T-helper 2 cell (primary cell): ENCODE results near the gene CXXC5.
"Not testable (repeated sequence)": the region's sequence is repeated elsewhere in the genome, so short reads cannot be mapped to it uniquely, and the experiment has no call there.

Source experiments
- DNase-seq, 5 experiments: peaks; one replicate each; pipeline versions ENCODE4 v3.0.0 to v3.0.0-alpha.2; 2012 to 2022
- total RNA-seq, 2 donors: gene quantifications; one replicate each; lab custom pipeline; 2026; lab: John Stamatoyannopoulos, UW

Gene CXXC5
- 1.2 to 2.0 reads per million in 2 donors for total RNA-seq

DNA sequence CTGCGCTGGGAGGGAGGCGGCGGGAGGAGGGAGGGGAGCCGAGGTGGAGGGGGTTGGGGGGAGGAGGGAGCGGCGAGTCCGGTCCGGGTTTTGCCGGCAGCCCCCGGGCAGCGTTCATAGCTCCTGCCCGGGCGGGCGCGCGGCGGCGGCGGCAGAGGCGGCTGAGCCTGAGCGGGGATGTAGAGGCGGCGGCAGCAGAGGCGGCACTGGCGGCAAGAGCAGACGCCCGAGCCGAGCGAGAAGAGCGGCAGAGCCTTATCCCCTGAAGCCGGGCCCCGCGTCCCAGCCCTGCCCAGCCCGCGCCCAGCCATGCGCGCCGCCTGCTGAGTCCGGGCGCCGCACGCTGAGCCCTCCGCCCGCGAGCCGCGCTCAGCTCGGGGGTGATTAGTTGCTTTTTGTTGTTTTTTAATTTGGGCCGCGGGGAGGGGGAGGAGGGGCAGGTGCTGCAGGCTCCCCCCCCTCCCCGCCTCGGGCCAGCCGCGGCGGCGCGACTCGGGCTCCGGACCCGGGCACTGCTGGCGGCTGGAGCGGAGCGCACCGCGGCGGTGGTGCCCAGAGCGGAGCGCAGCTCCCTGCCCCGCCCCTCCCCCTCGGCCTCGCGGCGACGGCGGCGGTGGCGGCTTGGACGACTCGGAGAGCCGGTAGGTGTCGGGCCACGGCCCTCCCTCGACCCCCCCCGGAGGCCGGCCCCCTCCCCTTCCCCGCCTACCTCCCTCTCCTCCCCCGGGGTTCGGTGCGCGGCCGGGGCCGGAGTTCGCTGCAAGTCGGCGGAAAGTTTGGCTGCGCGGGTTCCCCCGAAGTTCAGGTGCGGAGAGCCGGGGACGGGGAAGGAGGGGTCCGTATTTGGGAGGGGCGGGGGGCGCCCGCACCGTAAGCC is at the start of gene CXXC5:
CXXC5 (plus strand) TSS at position 145 of the 877 bp plus-strand sequence. CDS start 32,175 bp downstream, outside the sequence.
- DNase-seq = peak in 2 of 5 experiments; percentile 65 to 66

DNA sequence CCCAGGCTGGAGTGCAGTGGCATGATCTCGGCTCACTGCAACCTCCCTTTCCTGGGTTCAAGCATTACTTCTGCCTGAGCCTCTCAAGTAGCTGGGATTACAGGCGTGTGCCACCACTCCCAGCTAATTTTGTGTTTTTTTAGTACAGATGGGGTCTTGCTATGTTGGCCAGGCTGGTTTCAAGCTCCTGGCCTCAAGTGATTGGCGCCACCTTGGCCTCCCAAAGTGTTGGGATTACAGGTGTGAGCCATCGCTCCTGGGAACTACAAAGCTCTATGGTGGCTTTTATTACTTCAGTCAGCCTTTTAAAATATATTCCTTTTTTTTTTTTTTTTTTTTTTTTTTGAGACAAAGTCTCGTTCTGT is 49.6 kb upstream of the CXXC5 start:
- DNase-seq = not testable (repeated sequence)

DNA sequence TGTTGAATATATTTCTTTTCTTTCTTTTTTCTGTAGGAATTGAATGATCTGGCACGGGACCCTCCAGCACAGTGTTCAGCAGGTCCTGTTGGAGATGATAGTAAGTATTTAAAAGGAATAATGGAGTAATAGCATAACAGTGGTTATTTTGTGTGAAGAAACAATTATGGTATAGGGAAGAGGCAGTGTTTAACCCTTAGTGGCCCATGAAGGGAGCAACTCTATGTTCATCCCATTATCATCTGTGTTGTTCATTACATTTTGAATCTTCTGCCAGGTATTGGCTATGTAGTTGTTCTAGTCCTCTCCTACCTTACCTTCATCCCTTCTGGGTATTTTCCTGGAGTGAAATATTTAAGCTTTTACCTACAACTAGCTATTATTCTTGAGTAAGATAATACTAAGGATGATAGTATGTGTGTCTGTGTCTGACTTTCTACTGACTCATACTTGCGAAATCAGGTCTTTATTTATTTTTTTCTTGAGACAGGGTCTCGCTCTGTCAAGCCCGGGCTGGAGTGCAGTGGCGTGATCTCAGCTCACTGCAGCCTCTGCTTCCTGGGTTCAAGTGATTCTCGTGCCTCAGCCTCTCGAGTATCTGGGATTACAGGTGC is 47.7 kb upstream of the CXXC5 start:
- no peak for DNase-seq

DNA sequence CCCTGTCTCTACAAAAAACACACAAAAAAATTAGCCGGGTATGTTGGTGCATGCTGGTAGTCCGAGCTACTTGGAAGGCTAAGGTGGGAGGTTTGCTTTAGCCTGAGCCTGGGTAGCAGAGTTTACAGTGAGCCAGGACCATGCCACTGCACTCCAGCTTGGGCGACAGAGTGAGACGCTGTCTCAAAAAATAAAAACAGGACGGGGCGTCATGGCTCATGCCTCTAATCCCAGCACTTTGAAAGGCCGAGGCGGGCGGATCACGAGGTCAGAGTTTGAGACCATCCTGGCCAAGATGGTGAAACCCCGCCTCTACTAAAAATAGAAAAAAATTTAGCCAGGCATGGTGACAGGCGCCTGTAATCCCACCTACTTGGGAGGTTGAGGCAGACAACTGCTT is 46.7 kb upstream of the CXXC5 start:
- DNase-seq = no peak

DNA sequence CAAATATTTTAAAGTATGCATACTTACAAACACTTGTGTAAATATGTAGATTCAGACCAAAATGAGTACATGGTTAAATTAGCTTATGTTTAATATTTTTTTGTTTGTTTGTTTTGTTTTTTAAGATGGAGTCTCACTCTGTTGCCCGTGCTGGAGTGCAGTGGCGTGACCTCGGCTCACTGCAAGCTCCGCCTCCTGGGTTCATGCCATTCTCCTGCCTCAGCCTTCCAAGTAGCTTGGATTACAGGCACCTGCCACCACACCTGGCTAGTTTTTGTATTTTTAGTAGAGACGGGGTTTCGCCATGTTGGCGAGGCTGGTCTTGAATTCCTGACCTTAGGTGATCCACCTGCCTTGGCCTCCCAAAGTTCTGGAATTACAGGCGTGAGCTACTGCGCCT is 46.2 kb upstream of the CXXC5 start:
- DNase-seq = not testable (repeated sequence)

DNA sequence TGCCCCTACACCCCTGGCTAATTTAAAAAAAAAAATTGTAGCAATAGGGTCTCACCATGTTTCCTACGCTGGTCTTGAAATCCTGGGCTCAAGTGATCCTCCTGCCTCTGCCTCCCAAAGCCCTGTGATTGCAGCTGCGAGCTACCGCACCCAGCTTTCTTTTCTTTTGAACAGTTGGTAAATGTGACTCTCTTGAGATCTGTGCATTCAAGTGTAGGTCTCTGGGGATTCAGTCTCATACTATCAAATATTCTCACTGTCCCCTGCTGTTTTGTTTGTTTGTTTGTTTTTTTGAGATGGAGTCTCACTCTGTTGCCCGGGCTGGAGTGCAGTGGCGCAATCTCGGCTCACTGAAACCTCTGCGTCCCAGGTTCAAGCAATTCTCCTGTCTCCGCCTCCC is 42.3 kb upstream of the CXXC5 start:
- no peak for DNase-seq

DNA sequence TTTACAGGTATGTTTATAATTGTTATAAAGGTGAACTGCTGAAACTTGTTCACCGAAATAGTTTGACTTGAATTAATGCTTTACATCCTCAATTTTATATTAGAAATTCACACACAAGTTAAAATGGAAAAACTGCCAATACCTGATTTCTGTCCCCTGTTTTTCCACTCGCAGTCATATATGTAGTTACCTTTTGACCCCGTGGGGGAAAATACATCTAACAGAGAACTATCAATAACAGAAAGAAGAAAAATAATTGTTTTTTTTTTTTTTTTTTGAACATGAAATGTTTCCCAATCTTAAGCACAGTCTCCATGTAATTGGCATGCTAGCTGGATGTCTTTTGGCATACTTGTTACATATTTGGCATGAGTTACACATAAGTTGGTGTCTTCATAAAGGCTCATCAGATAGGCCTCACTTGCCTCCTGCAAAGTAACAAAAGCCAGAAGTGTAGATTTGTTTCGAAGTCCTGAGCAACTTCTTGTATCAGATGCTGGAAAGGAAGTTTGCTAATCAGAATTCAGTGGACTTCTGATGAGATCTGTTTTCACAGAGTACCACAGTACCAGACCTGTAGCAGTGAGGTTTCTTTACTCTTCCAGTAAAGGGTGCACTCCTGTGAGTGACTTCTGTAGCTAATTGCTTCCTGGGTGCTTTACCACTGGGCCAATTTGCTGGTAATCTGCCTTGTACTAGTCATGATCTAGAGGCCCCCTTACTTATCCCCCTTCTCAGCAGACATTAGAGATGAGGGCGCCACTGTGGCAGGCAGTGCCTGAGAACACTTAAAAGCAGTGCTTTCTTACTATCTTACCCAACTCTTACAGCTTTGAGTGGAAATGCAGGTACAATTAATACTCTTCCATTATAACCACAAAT is 36.2 kb upstream of the CXXC5 start:
- peak in 1 of 5 experiments; percentile 41 for DNase-seq

DNA sequence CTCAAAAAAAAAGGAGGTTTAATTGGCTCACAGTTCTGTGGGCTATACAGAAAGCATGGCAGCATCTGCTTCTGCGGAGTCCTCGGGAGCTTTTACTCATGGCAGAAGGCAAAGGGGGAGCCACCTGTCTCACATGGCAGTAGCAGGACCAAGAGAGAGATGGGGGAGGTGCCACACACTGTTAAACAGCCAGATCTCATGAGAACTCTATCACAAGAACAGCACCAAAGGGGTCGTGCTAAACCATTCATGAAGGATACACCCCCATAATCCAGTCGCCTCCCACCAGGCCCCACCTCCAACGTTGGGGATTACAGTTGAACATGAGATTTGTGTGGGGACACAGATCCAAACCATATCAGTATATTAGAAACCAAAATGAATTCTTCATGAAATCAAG is 28.3 kb upstream of the CXXC5 start:
- DNase-seq = no peak

DNA sequence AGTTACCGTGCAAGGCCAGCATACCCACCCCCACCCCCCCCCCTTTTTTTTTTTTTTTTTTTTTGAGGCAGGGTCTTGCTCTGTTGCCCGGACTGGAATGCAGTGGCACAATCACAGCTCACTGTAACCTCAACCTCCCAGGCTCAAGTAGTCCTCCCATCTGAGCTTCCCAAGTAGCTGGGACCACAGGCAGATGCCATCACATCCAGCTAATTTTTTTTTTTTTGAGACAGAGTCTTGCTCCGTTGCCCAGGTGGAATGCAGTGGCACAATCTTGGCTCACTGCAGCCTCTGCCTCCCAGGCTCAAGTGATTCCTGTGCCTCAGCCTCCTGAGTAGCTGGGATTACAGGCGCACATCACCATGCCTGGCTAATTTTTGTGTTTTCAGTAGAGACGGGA is 22.8 kb upstream of the CXXC5 start:
- not testable (repeated sequence) for DNase-seq

DNA sequence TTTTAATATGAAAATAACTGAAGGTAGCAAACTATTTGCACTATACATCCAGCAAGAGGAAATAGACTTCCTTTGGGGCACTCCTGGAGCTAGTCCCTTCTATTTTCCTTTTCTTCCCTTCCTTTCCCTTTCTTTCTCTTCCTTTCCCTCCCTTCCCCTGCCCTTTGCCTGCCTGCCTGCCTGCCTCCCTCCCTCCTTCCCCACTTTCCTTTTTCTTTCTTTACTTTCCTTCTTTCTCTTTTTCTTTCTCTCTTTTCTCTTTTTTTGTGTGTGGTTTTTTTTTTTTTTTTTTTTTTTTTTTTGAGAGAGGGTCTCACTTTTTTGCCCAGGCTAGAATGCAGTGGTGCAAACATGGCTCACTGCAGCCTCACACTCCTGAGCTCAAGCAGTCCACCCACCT is 17.3 kb upstream of the CXXC5 start:
- DNase-seq = no peak

DNA sequence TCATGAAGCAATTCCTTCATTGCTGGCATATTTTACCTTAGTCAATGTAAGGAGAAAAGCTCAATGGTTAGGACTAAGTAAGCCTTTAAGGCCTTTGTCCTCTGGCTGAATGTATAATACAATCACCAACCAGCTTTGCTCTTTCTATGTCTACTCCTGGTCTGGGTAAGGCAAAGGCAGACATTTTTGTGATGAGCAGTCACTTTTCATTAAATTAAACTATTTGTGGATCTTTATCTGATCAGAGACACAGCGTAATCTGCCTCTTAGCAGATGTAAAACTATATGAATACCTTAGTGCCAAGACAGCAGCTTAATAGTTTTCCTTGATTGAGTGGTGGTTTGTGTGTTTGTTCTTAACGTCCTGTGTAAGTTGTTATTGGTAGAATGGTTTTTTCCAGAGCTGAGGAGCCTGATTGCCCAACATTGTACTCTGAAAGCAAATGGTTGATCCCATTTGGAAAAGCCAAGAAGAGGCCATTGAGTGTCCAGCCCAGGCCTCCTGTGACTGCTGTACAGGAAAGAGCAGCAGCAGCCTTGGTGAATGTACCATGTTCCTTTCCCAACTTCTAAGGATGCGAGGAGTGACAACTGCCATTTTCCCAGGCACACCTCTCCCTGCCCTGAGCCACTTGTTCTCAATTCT is 16.5 kb upstream of the CXXC5 start:
- DNase-seq = no peak

DNA sequence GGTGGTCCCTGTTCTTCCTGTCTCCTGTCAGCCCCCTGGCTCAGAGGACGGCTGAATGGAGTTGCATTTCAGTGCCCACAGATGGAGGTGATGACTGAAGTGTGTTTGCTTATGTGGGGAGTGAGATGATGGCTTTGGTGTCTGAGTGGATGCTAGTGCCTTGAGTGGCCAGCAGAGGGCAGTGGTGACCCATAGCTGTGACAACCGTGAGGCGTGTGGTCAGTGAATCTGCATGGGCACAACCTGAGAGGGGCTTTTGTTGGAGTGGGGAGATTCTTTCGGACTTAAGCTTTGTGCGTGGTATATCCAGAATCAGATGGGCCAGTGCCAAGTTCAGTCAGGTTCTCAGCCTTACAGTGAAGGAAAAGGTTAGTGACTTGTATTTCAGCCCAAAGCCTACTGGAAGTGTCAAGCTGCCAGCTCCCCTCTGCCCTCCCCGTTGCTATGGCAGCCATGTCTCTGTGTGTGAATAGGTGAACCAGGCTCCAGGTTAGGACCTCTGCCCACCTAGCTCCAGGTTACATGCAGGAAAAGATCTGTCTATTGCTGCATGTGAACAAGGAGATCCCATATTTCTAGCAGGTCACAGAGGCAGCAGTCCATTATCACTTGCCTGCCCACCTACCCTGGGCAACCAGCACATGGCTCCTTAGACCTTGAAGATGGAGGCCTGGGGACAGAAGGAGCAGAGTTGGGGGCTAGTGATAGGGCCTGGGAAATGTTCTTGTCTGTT is 14.7 kb upstream of the CXXC5 start:
- DNase-seq = peak in 4 of 5 experiments; percentile 33 to 76 (median 51)

DNA sequence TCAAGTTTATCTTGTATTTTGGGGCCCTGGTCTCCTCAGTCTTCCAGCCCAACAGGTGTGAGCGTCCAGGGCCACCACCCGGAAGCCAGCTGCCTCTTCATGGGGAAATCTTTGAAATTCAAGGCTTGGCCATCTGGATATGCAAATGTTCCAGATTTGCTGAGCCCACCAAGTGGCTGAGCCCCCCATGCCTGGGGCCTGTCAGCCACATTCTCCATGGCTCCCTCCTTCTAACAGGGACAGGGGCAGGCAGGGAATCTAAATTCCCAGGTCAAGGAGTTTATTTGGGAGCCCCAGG is 14.2 kb upstream of the CXXC5 start:
- no peak for DNase-seq

DNA sequence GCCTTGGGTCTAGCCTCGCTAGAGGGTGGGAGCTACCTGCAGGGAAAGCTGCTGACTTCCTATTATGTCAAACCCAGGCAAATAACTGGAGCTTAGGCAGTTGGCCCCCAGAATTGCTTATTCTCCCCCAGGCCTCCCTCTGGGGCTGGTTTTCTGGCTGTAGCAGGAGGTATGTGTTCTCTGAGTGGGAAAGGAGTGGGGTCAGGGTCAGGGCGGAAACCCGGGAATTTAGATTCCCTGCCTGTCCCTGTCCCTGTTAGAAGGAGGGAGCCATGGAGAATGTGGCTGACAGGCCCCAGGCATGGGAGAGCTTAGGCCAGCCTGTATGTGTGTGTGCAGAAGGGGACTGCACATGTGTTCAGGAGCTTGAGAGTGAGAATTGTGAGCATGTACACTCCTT is 13.6 kb upstream of the CXXC5 start:
- DNase-seq = no peak

DNA sequence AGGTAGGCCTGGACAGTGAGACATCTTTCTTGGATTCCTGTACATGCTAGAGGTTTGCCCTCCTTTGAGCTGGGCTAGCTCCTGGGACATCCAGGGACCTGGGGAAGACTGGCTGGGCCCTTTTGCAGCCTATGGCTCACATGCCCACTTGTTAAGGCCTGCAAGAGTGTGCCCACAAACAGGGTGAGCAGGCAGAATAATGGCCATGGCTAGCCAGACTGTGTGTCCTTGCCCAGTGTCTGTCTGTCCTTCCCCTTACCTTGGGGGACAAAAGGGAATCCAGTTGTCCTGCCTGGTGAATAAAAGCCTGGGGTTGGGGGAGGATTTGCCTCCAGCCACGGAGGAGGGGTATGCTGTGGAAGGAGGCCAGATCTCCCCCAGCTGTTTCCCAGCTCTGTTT is 13.0 kb upstream of the CXXC5 start:
- no peak for DNase-seq

DNA sequence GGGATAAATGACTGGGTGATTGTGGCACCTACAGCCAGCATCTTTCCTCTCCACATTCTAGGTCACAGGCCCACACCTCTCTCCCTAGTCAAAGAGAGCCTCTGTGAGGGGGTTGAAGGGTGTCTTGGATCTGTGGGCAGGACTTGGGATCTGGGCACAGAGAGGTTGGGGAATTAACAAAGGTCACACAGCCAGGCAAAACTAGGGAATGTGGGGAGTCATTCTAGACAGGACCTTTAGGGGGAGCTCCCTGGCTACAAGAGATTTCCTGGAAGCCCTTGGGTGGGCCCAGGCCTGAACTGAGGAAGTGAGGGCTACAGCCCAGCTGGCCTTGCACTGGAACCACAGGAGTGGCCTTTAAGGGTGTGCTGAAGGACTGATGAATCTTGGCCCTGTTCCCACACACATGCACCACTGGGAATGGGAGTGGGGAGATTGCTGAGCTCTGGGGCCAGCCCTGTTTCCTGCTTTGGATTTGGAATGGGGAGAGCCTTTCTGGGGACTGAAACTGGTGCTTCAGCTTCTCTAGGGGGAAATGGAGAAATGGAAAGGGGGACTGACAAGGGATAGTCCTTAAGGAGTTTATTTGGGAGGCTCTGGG is 12.4 kb upstream of the CXXC5 start:
- no peak for DNase-seq

DNA sequence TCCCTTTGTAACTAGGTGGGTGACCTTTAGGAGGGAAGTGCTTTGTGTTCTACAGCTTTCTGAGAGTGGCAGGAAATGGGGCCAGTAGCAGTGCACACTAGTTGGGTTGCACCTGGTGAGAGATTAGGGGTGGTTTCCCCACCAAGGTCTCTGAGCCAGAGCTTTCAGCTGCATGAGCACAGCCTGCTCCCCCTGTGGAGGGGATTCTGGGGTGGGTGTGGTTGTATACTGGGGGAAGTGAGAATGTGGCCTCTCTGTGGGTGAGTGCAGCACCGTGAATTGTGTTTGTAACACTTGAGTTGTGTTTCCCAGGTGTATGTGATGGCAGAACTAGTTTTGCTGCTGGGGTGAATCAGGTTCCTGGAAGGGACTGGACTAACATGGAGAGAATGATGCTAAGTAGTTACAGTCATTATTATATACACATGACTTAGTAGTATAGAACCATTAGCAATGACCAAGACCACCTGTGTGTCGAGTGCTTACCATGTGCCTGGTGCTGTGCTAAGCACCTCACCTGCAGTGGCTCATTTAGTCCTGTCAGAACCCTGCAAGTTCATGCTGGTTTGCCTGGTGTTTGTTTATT is 11.8 kb upstream of the CXXC5 start:
- DNase-seq = peak in 3 of 5 experiments; percentile 27 to 90 (median 87)

DNA sequence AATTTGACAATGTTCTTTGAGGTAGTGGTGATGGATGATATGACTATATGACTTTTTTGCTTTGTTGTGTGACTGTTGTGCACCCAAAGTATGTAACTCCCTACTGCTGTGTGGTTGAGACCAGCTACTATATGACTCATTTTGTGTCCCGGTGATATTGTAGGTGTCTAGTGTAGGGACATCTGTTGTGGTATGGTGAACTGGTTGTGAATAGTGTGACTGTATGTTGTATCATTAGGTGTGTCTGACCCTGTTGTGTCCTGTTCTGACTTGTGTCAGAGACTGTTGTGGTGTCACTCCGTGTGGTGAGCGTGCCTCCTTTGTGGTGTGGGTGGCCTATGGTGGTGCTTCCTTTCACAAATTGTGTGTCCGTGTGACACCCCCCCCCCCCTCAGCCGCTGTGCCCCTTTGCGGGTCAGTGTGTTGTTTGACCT is 11.2 kb upstream of the CXXC5 start:
- DNase-seq = peak in 2 of 5 experiments; percentile 58 to 96

DNA sequence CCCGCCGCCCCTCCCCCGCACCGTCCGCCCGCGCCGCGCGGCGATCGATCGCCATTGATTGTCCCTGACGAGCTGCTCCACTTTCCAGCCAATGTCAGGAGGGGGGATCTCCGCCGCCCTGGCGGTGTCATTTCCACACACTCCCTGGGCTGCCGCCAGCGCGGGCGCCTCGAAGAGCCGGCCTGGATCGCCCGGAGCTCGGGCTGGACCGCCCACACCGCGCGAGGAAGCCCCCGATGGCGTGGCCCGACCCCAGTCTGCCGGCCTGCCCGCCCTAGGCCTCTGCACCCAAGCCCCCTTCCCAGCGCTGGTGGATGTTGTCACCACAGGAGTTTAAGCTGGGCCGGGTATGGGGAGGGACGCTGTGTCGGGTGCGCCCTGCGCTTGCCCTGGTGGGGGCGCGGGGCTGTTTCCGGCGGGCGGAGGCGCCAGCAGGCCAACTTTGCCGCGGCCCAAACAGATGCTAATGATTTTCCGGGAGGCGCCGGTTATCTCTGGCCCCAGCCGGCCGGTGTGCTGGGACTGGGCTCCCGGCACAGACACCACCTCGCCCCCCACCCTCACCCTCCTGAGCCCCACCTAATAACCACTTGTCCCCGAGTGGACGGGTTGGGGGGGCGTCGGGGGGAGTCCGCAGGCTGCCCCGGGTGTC is 10.6 kb upstream of the CXXC5 start:
- DNase-seq = peak in 1 of 5 experiments; percentile 79

DNA sequence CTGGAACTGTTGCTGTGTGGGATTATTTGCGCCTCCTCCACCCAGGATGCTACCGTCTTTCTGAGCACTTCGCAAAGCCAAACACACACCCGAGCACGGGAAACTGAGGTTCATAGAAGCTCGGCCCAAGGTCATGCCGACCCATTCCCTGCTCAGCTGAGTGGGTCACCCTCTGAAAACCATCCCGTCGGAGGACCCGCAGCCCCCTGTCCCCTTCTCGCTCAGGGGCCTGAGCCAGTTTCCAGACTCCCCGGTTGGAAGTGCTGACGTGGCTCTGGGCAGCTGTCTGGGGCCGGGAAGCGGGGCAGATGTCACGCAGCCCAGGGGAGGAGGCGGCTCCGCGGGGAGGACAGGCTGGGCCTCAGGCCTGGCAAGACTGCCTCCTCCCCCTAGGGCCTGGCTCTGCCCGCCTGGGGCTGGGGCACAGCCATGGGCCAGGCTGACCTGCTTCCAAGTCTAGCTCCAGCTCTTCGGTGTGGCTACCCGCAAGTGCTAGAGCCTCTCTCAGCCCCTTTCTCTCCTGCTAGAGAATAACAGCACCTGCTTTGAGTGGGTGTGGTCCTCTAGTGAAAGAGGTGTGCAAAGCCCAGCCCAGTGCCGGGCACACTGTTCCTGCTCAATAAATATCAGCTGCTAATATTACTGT is 9.9 kb upstream of the CXXC5 start:
- peak in 1 of 5 experiments; percentile 37 for DNase-seq
